ENCODE data around the gene ABO.
"Not testable (repeated sequence)": the region's sequence is repeated elsewhere in the genome, so short reads cannot be mapped to it uniquely, and the experiment has no call there.

The ABO gene

DNA sequence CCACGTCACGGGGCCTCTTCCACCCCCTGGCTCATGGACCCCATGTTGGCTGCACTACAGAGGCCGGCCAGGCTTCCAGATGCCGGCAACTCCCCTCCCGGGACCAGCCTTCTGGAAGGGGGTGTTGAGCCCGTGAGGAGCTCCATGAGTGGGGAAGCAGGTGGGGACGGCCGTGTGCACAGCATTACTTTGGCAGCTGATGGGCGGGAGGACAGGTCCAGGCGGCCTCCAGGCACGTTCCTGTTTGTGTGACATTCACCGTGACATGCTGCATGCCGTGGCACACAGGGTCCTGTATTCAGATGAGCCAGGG lies 29.1 kb upstream of the ABO start:
- no peaks in the 10 kb centered on the region for H3K9me3 Mint-ChIP-seq
- H3K4me1 Mint-ChIP-seq, result no peaks in the 10 kb centered on the region
- ATAC-seq, result no peak
- peaks cover under 1% of the 10 kb centered on the region for H3K27me3 Mint-ChIP-seq
- H3K4me3 Mint-ChIP-seq, result no peak overlapping the region
- DNase-seq, result no peak
- no peak overlapping the region for H3K27ac Mint-ChIP-seq
- no peaks in the 10 kb centered on the region for H3K36me3 Mint-ChIP-seq (ENCODE audit: low read depth)

DNA sequence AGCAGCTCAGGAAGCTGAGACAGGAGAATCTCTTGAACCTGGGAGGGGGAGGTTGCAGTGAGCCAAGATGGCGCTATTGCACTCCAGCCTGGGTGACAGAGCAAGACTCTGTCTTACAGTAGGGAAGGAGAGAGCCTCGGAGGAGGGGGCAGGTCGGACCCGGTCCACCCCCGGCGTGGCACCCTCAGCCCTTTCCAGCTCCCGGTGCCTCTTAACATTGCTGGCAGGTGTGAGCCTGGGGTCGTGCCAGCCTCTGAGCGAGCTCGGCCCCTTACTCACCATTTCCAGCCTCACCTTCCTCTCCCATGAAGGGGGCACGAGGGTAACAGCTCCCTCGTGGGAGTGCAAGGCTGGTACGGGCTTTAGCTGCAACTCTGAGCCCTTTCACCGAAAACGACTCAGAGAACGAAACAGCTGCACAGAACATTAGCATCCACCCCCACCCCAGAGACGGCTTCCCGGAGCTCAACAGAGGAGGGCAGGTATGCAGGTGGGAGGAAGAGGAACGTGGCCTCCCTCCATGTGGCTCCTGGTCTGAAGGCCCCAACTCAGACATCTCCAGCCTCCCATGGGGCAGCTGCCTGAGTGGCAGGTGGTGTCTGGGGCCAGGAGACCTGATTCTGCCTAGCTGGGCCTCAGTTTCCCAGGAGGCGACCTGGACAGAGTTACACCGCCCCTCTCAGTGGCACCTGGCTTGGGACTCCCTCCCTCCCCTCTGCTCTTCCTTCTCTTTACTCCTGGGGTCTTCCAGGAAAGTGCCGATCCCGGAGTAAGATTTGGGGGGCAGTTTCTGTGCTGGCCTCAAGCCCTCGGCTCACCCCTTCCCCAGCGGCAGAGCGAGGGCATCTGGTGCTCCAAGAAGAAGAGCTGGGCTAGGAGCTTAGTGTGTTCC lies 28.5 kb upstream of the ABO start:
- Mint-ChIP-seq H3K9me3 (no peaks in the 10 kb centered on the region), H3K4me3 (no peak overlapping the region), H3K36me3 (ENCODE audit: low read depth) (no peaks in the 10 kb centered on the region), H3K27ac (no peak overlapping the region), H3K4me1 (no peaks in the 10 kb centered on the region), H3K27me3 (peaks cover 1% of the 10 kb centered on the region)
- ATAC-seq, result no peak
- DNase-seq, result no peak

DNA sequence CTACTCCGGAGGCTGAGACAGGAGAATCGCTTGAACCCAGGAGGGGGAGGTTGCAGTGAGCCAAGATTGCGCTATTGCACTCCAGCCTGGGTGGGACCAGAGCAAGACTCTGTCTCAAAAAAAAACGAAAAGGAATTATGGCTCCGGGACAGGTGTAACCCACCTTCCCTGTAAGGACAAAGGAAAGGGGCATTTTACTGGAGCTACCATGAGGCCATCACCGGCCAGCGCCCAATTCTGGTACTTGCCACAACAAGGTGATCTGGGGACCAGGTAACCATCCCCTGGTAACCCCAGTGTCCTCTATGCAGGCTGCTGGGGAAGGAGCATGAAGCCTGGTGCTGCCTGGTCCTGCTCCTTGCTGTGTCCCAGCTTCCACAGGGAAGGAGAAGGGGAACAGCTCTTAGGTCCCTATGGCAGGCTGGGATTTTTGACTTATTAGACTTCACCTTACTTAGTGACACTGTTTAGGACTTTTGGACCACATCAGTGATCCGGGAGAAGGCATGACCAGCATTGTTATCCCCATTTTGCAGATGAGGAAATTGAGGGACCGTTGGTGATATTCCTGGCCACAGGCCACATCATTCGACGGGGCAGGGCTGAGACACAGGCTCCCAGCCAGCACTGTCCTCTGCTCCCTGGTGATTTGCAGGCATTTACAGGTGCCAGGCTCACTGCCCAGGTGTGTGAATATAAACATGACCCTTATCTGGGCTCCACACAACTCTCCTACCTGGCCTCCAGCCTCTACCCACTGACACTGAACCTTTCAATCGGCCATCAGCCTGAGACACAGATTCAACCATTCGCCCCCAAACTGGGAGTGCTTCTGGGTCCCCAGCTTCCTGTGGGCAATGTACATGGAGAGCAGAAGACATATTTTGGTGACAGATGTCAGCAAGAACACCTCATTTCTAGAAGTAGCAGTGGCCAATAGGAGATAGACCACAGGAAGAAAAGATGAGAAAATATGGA lies 26.5 kb upstream of the ABO start:
- ATAC-seq (no peak), DNase-seq (no peak)
- Mint-ChIP-seq H3K27ac (no peak overlapping the region), H3K36me3 (ENCODE audit: low read depth) (no peaks in the 10 kb centered on the region), H3K4me1 (no peaks in the 10 kb centered on the region), H3K4me3 (no peak overlapping the region), H3K9me3 (no peaks in the 10 kb centered on the region), H3K27me3 (peaks cover 5% of the 10 kb centered on the region)

DNA sequence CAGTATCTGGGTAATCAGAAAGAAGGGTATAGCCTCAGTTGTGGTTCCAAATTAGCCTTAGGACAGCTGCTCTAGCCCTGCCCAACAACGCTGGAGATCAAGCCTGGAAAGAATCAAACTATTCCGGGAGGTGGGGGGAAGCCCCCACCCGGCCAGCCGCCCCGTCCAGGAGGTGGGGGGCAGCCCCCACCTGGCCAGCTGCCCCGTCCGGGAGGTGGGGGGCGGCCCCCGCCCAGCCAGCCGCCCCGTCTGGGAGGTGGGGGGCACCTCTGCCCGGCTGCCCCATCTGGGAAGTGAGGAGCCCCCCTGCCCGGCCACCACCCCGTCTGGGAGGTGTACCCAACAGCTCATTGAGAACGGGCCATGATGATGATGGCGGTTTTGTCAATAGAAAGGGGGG lies 25.0 kb upstream of the ABO start:
- H3K4me1 Mint-ChIP-seq; H3K36me3 Mint-ChIP-seq (ENCODE audit: low read depth); DNase-seq; H3K9me3 Mint-ChIP-seq; H3K27me3 Mint-ChIP-seq; ATAC-seq; H3K27ac Mint-ChIP-seq; H3K4me3 Mint-ChIP-seq: not testable (repeated sequence)

DNA sequence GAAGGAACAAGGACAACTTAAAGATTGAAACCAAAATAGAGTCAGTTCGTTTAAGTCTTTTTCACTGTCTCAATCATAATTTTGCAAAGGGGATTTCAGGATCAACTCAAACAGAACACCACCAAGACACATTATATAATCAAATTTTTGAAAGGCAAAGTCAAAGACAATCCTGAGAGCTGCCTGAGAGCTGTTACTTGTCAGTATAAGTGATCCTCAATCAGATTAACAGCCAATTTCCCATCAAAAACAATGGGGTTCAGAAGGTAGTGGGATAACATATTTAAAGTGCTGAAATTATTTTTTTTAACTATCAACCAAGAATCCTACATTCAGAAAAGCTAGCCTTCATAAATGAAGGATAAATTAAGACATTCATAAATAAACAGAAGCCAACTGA lies 19.3 kb upstream of the ABO start:
- peaks cover 29% of the 10 kb centered on the region for H3K27me3 Mint-ChIP-seq
- ATAC-seq, result no peak
- H3K27ac Mint-ChIP-seq, result no peak overlapping the region
- H3K4me1 Mint-ChIP-seq, result no peaks in the 10 kb centered on the region
- H3K4me3 Mint-ChIP-seq, result no peak overlapping the region
- H3K36me3 Mint-ChIP-seq (ENCODE audit: low read depth), result peaks cover 6% of the 10 kb centered on the region
- no peak for DNase-seq
- H3K9me3 Mint-ChIP-seq, result peaks cover 28% of the 10 kb centered on the region

DNA sequence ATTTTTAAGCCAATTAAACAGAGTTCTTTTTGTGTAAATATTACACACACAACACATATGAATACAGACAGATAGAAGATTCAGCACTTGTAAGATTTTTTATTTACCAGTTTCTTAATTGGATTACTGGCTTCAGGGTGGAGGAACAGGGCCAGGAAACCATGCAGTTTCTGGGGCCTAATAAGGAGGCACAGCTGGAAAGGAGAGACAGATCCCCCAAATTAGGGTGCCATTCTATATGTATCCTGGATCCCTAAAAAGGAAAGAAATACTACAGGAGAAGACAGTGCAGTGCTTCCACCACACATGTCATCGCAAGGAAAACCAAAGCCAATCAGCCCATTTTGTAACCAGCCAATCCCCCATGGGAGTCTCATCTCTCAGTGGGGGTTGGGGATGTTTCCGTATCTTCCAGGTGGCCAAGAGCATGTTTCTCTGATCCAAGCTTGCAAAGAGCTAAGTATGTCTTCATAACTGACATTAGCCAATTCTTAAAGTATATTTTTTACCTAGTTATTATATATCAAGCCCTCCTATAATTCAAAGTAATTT lies 15.8 kb upstream of the ABO start:
- no peak for DNase-seq
- ATAC-seq, result no peak
- Mint-ChIP-seq H3K27ac (no peak overlapping the region), H3K27me3 (peaks cover 24% of the 10 kb centered on the region), H3K9me3 (peaks cover 28% of the 10 kb centered on the region), H3K4me1 (no peaks in the 10 kb centered on the region), H3K4me3 (no peak overlapping the region), H3K36me3 (ENCODE audit: low read depth) (peaks cover 6% of the 10 kb centered on the region)

DNA sequence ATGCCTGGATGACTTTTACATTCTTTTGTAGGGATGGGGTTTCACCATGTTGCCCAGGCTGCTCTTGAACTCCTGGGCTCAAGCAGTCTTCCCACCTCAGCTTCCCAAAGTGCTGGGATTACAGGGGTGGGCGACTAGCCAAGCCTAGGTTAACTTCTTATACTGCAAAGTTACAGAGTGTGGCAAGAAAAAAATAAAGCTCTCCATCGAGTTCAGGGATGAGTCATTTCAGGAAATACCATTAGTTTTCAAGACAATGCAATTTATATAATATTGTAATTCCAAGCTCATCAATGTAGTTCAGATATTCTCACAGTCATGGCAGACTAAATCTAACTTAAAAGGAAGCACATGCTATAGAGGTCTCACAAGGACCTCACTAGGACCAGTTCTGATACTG lies 11.5 kb upstream of the ABO start:
- Mint-ChIP-seq H3K27ac (no peak overlapping the region), H3K4me1 (no peaks in the 10 kb centered on the region), H3K36me3 (ENCODE audit: low read depth) (peaks cover 6% of the 10 kb centered on the region), H3K4me3 (no peak overlapping the region), H3K9me3 (peaks cover 20% of the 10 kb centered on the region), H3K27me3 (peaks cover 2% of the 10 kb centered on the region)
- DNase-seq (no peak), ATAC-seq (no peak)

DNA sequence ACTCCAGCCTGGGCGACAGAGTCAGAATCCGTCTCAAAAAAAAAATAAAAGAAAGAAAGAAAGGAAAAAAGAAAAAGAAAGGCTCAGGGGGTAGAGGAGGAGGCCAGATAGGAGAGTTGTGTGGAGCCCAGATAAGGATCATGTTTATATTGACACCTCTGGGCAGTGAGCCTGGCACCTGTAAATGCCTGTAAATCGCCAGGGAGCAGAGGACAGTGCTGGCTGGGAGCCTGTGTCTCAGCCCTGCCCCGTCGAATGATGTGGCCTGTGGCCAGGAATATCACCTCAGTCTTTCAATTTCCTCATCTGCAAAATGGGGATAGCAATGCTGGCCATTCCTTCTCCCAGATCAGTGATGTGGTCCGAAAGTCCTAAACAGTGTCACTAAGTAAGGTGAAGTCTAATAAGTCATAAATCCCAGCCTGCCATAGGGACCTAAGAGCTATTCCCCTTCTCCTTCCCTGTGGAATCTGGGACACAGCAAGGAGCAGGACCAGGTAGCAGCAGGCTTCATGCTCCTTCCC lies 10.3 kb upstream of the ABO start:
- Mint-ChIP-seq H3K4me1 (no peaks in the 10 kb centered on the region), H3K4me3 (no peak overlapping the region), H3K27ac (no peak overlapping the region), H3K9me3 (peaks cover 8% of the 10 kb centered on the region), H3K27me3 (peaks cover 8% of the 10 kb centered on the region), H3K36me3 (ENCODE audit: low read depth) (peaks cover 2% of the 10 kb centered on the region)
- DNase-seq, result no peak
- ATAC-seq, result no peak

DNA sequence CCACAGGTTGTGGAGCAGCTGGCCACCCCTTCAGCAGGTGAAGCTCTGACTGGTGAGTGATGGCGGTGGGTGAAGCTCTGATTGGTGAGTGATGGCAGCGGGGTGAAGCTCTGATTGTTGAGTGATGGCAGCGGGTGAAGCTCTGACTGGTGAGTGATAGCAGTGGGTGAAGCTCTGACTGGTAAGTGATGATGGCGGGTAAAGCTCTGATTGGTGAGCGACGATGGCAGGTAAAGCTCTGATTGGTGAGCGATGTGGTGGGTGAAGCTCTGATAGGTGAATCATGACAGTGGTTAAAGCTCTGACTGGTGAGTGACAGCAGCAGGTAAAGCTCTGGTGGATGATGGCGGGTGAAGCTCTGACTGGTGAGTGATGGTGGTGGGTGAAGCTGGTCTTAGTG lies 9.4 kb upstream of the ABO start:
- Mint-ChIP-seq H3K36me3 (ENCODE audit: low read depth) (no peaks in the 10 kb centered on the region), H3K4me1 (no peaks in the 10 kb centered on the region), H3K9me3 (no peaks in the 10 kb centered on the region), H3K27ac (no peak overlapping the region), H3K27me3 (peaks cover 10% of the 10 kb centered on the region), H3K4me3 (no peak overlapping the region)
- DNase-seq (no peak), ATAC-seq (no peak)

DNA sequence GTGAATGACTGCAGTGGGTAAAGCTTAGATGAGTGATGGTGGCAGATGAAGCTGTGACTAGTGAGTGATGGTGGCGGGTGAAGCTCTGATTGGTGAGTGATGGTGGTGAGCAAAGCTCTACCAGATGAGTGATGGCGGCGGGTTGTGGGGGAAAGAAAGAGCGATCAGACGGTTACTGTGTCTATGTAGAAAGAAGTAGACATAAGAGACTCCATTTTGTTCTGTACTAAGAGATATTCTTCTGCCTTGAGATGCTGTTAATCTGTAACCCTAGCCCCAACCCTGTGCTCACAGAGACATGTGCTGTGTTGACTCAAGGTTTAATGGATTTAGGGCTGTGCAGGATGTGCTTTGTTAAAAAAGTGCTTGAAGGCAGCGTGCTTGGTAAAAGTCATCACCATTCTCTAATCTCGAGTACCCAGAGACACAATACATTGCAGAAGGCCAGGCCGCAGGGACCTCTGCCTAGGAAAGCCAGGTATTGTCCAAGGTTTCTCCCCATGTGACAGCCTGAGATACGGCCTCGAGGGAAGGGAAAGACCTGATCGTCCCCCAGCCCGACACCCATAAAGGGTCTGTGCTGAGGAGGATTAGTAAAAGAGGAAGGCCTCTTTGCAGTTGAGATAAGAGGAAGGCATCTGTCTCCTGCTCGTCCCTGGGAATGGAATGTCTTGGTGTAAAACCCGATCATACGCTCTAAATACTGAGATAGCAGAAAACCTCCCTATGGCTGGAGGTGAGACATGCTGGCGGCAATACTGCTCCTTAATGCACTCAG lies 8.4 kb upstream of the ABO start:
- not testable (repeated sequence) for H3K36me3 Mint-ChIP-seq (ENCODE audit: low read depth); H3K4me3 Mint-ChIP-seq; H3K27ac Mint-ChIP-seq; H3K4me1 Mint-ChIP-seq; H3K27me3 Mint-ChIP-seq; DNase-seq; H3K9me3 Mint-ChIP-seq; ATAC-seq

DNA sequence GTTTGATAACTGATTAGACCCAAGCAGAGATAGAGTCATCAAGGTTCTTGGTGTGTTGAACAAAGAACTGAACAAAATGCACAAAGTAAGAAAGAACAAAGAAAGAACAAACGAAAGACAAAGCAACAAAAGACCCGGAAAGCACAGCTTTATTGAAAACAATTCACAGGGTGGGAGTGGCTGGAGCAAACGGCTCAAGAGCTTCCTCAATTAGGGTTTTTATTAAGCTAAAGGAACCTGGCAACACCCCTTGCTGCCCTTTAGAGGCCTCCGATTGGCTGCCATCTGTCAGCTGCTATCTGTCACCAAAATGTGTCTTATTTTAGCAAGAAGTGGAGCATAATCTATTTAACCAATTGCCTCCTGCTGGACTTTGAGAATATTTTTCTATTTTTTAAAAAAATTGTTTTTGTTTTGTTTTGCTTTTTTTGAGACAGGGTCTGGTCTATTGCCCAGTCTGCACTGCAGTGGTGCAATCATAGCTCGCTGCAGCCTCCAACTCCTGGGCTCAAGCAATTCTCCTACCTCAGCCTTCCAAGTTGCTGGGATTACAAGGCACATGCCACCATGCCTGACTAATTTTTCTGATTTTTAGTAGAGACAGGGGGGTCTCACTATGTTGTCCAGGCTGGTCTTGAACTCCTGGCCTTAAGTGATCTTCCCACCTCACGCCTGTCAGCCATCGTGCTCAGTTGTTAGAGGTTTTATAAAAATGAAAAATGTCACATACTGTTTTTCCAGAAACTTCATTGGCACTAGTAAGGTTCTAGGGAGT lies 7.7 kb upstream of the ABO start:
- H3K27me3 Mint-ChIP-seq, result peaks cover 17% of the 10 kb centered on the region
- no peaks in the 10 kb centered on the region for H3K9me3 Mint-ChIP-seq
- H3K4me3 Mint-ChIP-seq, result no peak overlapping the region
- ATAC-seq (no peak), DNase-seq (no peak)
- no peaks in the 10 kb centered on the region for H3K36me3 Mint-ChIP-seq (ENCODE audit: low read depth)
- no peaks in the 10 kb centered on the region for H3K4me1 Mint-ChIP-seq
- H3K27ac Mint-ChIP-seq, result no peak overlapping the region

DNA sequence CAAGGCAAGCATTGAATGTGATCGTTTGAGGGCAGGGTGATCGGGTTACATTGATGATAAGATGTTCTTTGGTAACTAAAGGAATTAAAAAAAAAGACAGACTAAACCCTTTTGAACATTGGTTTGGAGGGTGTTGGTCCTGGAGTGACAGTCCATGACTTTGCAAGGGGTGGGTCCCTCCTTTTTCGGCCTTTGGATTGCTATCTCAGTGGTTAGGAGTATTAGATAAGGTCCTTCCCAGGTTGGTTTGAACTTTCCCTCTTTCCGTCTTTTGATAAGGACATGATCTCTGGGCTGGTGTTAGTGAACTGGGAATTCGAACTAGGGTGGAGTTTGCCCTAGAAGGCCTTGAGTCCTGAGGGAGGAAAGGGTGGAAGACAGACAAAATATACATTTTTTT lies 5.4 kb upstream of the ABO start:
- ATAC-seq (no peak), DNase-seq (no peak)
- H3K4me3 Mint-ChIP-seq, result no peak overlapping the region
- H3K27me3 Mint-ChIP-seq, result peaks cover 30% of the 10 kb centered on the region
- peaks cover 4% of the 10 kb centered on the region for H3K4me1 Mint-ChIP-seq
- no peaks in the 10 kb centered on the region for H3K9me3 Mint-ChIP-seq
- H3K36me3 Mint-ChIP-seq (ENCODE audit: low read depth), result no peaks in the 10 kb centered on the region
- no peak overlapping the region for H3K27ac Mint-ChIP-seq

DNA sequence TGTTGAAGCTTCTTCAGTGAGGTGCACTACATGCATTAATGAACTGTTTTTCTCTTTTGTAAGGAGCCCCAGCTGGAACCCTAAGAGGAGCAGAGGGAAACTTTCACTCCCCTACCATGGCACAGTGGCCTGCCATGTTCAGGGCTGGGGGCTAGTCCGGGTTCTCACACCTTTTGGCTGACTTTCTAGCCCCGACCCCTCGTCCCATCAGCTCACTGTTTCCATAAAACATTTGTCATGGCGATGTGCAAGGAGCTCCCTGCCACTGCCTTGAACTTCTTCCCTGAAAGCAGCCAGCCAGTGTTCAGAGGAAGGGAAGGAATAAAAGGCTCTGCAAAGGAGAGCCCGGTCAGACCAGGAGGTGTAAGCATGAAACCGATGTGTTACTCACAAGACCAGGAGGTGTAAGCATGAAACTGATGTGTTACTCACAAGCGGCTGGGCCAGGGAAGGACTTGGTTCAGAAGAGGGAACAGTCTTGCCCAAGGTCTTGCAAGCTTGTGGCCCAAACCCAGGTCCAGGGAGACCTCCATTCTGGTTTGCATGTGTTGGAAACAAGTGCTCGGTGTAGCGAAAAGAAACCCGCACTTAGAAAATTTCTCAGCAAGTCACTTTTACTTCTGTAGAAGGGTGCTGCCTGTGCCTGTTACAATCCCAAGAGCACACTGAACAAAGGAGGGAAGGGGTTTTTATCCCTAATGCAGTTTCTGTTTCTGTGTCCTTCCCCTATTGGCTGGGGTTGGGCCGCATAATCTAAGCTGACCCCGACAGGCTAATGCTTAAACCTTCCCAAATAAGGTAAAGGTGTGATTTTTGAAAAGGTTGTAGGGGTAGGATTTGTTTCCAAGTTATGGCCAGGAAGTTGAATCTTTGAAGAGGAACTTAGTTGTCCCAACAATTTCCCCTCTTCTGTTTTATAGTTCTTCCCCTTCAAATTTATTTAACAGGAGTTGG lies 3.4 kb upstream of the ABO start:
- no peak overlapping the region for H3K4me3 Mint-ChIP-seq
- ATAC-seq (no peak), DNase-seq (no peak)
- peaks cover 4% of the 10 kb centered on the region for H3K4me1 Mint-ChIP-seq
- H3K27me3 Mint-ChIP-seq, result peaks cover 40% of the 10 kb centered on the region
- H3K9me3 Mint-ChIP-seq, result no peaks in the 10 kb centered on the region
- no peak overlapping the region for H3K27ac Mint-ChIP-seq
- no peaks in the 10 kb centered on the region for H3K36me3 Mint-ChIP-seq (ENCODE audit: low read depth)

All from activated naive CD8-positive, alpha-beta T cell treated with anti-CD3 and anti-CD28 coated beads, Interleukin-2, amount 50 U/mL, for 24 hours (primary cell).